HCT116 (cell line): ENCODE measurements around the gene NDUFC2. TPM values are rescaled to one million over a fixed set of nuclear protein-coding genes. Genes with fewer than 3 reads are reported as not detected.

ENCODE experiments used
- ATAC-seq: fragments of 200-7000 bp; cut with Tn5 transposase; 2 replicates; pipeline ENCODE4 v1.9.1; 2020; ENCODE audit warnings: mild to moderate bottlenecking, moderate library complexity
- BruUV-seq: library from RNA; stranded (reverse); fragments of 400-500 nt; replicated peaks from 2 replicates; lab custom pipeline; 2021; lab: Mats Ljungman, UMichigan
- CTCF ChIA-PET: fragments of 300-600 bp; sonication (Branson Sonifier 250); formaldehyde crosslinking; loops from one replicate; lab custom pipeline; 2021; ENCODE audit warnings: antibody characterized with exemption; lab: Charles Lee
- POLR2A ChIA-PET: fragments of 300-600, 350-600 bp; sonication (Branson Sonifier 250); formaldehyde crosslinking; loops from one replicate; lab custom pipeline; 2021; ENCODE audit warnings: antibody characterized with exemption; lab: Charles Lee
- RAD21 ChIA-PET, 2 experiments: fragments of 300-600 bp; sonication (Branson Sonifier 250); formaldehyde crosslinking; loops; one replicate each; lab custom pipeline; 2023; ENCODE audit warnings: low total read pairs in 2 of 2; ENCODE audit not compliant: uncharacterized antibody in 2 of 2, unreplicated experiment in 2 of 2, low non-redundant PET in 1 of 2; lab: Charles Lee
- DNase-seq: peaks from one replicate; pipeline ENCODE4 v3.0.0-alpha.2; 2010; ENCODE audit warnings: low read depth, low spot score
- H2AFZ ChIP-seq: fragments of 200-600 bp; shearing (Covaris generic), sonication (generic); 2 replicates; pipeline ENCODE4 v1.6.1; 2017; ENCODE audit warnings: low read depth, mixed run types, mixed read lengths, antibody characterized with exemption, low read length; ENCODE audit not compliant: poor library complexity, severe bottlenecking
- H3K27ac ChIP-seq: 2 replicates; pipeline ENCODE4 v1.5.1; 2012; ENCODE audit warnings: low read depth, low read length
- H3K27me3 ChIP-seq: fragments of 200-600 bp; sonication (generic); 2 replicates; pipeline ENCODE4 v1.6.1; 2016; ENCODE audit warnings: mixed run types, low read length, mixed read lengths; ENCODE audit not compliant: insufficient read depth
- H3K36me3 ChIP-seq, 2 experiments: fragments of 200-500 bp in 1 of 2; fragments of 200-600 bp in 1 of 2; sonication (Bioruptor generic) in 1 of 2; sonication (generic) in 1 of 2; 2 replicates each; pipeline versions ENCODE4 v1.5.1 to v1.6.1; 2014 to 2016; ENCODE audit warnings: low read length in 2 of 2, inconsistent platforms in 1 of 2, mixed read lengths in 1 of 2, mixed run types in 1 of 2; ENCODE audit not compliant: insufficient read depth in 2 of 2, control insufficient read depth in 1 of 2
- H3K4me1 ChIP-seq, 2 experiments: fragments of 200-600 bp in 1 of 2; sonication (generic) in 1 of 2; 2 replicates each; pipeline versions ENCODE4 v1.5.1 to v1.6.1; 2012 to 2017; ENCODE audit warnings: low read length in 2 of 2, inconsistent platforms in 1 of 2, mild to moderate bottlenecking in 1 of 2, mixed read lengths in 1 of 2, mixed run types in 1 of 2, moderate library complexity in 1 of 2; ENCODE audit not compliant: insufficient read depth in 2 of 2, control insufficient read depth in 1 of 2
- H3K4me2 ChIP-seq: fragments of 200-600 bp; sonication (generic); 2 replicates; pipeline ENCODE4 v1.6.1; 2017; ENCODE audit warnings: mixed run types, low read length, mixed read lengths
- H3K4me3 ChIP-seq, 2 experiments: fragments of 200-600 bp in 1 of 2; sonication (generic) in 1 of 2; replicated peaks in 1 of 2; 2 replicates each; pipeline ENCODE4 v1.5.1; 2011 to 2016; ENCODE audit warnings: low read length in 2 of 2, control low read depth in 1 of 2, low read depth in 1 of 2, mild to moderate bottlenecking in 1 of 2, mixed read lengths in 1 of 2, mixed run types in 1 of 2
- H3K79me2 ChIP-seq: fragments of 200-600 bp; sonication (generic); 2 replicates; pipeline ENCODE4 v1.6.1; 2017; ENCODE audit warnings: mild to moderate bottlenecking, mixed run types, low read length, moderate library complexity, mixed read lengths; ENCODE audit not compliant: insufficient read depth
- H3K9ac ChIP-seq: fragments of 200-600 bp; sonication (generic); 2 replicates; pipeline ENCODE4 v1.6.1; 2016; ENCODE audit warnings: low read length, mixed read lengths
- H3K9me2 ChIP-seq: fragments of 200-600 bp; sonication (generic), shearing (Covaris generic); 2 replicates; pipeline ENCODE4 v1.6.1; 2017; ENCODE audit warnings: mixed run types, mild to moderate bottlenecking, moderate library complexity; ENCODE audit not compliant: insufficient read depth
- H3K9me3 ChIP-seq, 2 experiments: fragments of 200-500 bp in 1 of 2; fragments of 200-600 bp in 1 of 2; sonication (Bioruptor generic) in 1 of 2; sonication (generic) in 1 of 2; 2 replicates each; pipeline ENCODE4 v1.6.1; 2014 to 2017; ENCODE audit warnings: low read length in 2 of 2, mixed read lengths in 2 of 2, inconsistent platforms in 1 of 2, low read depth in 1 of 2, mild to moderate bottlenecking in 1 of 2, mixed run types in 1 of 2, moderate library complexity in 1 of 2; ENCODE audit not compliant: control insufficient read depth in 1 of 2, insufficient read depth in 1 of 2
- H4K20me1 ChIP-seq: fragments of 200-600 bp; sonication (generic), shearing (Covaris generic); 2 replicates; pipeline ENCODE4 v1.6.1; 2017; ENCODE audit warnings: mixed run types, mild to moderate bottlenecking, moderate library complexity; ENCODE audit not compliant: insufficient read depth
- ATF3 ChIP-seq: IDR thresholded peaks from 2 replicates; pipeline ENCODE4 v1.6.1; 2012
- CBX3 ChIP-seq: IDR thresholded peaks from 2 replicates; pipeline ENCODE4 v1.6.1; 2012; ENCODE audit warnings: low read depth
- CEBPB ChIP-seq: IDR thresholded peaks from 2 replicates; pipeline ENCODE4 v1.6.1; 2012; ENCODE audit warnings: low read depth
- CTCF ChIP-seq, 3 experiments: fragments of 200-600 bp in 1 of 3; sonication (generic) in 1 of 3; IDR thresholded peaks in 2 of 3; conservative IDR thresholded peaks in 1 of 3; 2 replicates each; pipeline ENCODE4 v1.5.1; 2012 to 2017; ENCODE audit warnings: low read depth in 2 of 3, low read length in 2 of 3, antibody characterized with exemption in 1 of 3, borderline replicate concordance in 1 of 3, control low read depth in 1 of 3, mild to moderate bottlenecking in 1 of 3, mixed read lengths in 1 of 3, mixed run types in 1 of 3, moderate library complexity in 1 of 3; ENCODE audit not compliant: insufficient read depth in 1 of 3
- EGR1 ChIP-seq: IDR thresholded peaks from 2 replicates; pipeline ENCODE4 v1.6.1; 2012; ENCODE audit warnings: low read depth
- EZH2phosphoT487 ChIP-seq: fragments of 200-600 bp; IDR thresholded peaks from 2 replicates; pipeline ENCODE4 v1.6.1; 2018; ENCODE audit warnings: antibody characterized with exemption, borderline replicate concordance
- JUND ChIP-seq: IDR thresholded peaks from 2 replicates; pipeline ENCODE4 v1.6.1; 2012
- POLR2A ChIP-seq: IDR thresholded peaks from 2 replicates; pipeline ENCODE4 v1.7.0; 2011; ENCODE audit warnings: borderline replicate concordance; ENCODE audit not compliant: insufficient read depth, insufficient read length; ENCODE audit errors: extremely low read depth
- POLR2AphosphoS5 ChIP-seq: IDR thresholded peaks from 2 replicates; pipeline ENCODE4 v1.6.1; 2011; ENCODE audit warnings: mild to moderate bottlenecking, low read depth, low read length, moderate library complexity
- RAD21 ChIP-seq: IDR thresholded peaks from 2 replicates; pipeline ENCODE4 v1.6.1; 2012; ENCODE audit warnings: low read depth, mild to moderate bottlenecking
- SIN3A ChIP-seq: IDR thresholded peaks from 2 replicates; pipeline ENCODE4 v1.6.1; 2012; ENCODE audit warnings: low read depth
- SP1 ChIP-seq: IDR thresholded peaks from 2 replicates; pipeline ENCODE4 v1.6.1; 2012; ENCODE audit warnings: low read depth
- SRF ChIP-seq: IDR thresholded peaks from 2 replicates; pipeline ENCODE4 v1.6.1; 2012; ENCODE audit warnings: low read depth
- YY1 ChIP-seq: IDR thresholded peaks from 2 replicates; pipeline ENCODE4 v1.6.1; 2011; ENCODE audit warnings: low read length, low read depth, moderate library complexity, mild to moderate bottlenecking; ENCODE audit not compliant: insufficient replicate concordance; ENCODE audit errors: extremely low read depth
- ZNF274 ChIP-seq: fragments of 200-500 bp; sonication (Bioruptor generic); IDR thresholded peaks from 2 replicates; pipeline ENCODE4 v1.6.1; 2014; ENCODE audit warnings: mild to moderate bottlenecking, low read depth, low read length, inconsistent platforms
- intact Hi-C: fragments of 100-400 bp; cut with micrococcal nuclease; formaldehyde crosslinking; loops from 2 replicates; pipeline ENCODE4 v1.10.0; 2022
- total RNA-seq: library from RNA; stranded (reverse); gene quantifications from one replicate; pipeline ENCODE4 v1.2.1, GENCODE V29; 2021; ENCODE audit not compliant: unreplicated experiment
- TF ChIP-seq, protein P1 (sequence below): IDR thresholded peaks from 2 replicates; pipeline ENCODE4 v1.6.1; 2011; ENCODE audit warnings: mild to moderate bottlenecking, low read length, moderate library complexity; ENCODE audit not compliant: insufficient replicate concordance; ENCODE audit errors: extremely low read depth
- TF ChIP-seq, protein P2 (sequence below): IDR thresholded peaks from 2 replicates; pipeline ENCODE4 v1.6.1; 2012

Gene NDUFC2
- total RNA-seq, 1 experiment from 2014 or later = 225 TPM

DNA sequence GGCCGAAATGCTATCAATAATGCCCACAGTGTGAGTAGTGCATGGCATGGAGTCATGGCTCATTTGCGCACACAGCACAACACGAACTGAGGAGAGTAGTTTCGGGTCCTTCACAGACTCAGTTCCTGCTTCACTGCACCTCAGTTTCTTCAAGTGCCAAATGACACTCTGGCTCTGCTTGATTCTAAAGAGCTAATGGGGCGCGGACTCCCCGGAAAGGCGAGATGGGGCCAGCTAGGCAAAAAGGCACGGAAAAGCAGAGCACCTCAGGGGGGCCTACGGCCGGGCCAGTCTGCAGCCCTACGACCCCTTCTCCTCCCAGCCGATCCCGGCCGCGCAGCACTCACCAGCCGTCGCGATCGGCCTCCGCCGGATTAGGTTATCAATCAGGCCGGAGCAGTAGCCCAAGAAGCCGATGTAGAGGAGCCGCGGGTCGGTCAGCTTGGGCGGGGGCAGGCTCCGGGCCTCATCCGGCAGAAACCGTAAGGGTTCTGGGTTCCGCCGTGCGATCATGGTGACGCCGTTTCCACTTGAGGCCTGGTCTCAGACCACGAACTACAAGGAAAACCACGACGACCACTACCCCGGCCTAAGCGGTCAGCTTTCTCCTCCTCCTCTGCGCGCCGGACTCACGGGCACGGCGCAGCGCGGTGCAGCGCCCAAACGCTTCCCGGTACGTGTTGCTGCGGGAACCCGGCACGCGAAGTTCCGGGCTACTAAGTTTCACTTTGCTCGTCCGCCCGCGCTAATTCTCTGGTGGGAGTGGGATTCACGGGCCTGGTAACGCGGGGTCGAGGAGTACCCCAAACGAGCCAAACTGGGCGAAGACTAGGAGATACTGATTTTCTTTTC, at the start of gene NDUFC2 (continued):
- TF ChIP-seq, protein P1, sequence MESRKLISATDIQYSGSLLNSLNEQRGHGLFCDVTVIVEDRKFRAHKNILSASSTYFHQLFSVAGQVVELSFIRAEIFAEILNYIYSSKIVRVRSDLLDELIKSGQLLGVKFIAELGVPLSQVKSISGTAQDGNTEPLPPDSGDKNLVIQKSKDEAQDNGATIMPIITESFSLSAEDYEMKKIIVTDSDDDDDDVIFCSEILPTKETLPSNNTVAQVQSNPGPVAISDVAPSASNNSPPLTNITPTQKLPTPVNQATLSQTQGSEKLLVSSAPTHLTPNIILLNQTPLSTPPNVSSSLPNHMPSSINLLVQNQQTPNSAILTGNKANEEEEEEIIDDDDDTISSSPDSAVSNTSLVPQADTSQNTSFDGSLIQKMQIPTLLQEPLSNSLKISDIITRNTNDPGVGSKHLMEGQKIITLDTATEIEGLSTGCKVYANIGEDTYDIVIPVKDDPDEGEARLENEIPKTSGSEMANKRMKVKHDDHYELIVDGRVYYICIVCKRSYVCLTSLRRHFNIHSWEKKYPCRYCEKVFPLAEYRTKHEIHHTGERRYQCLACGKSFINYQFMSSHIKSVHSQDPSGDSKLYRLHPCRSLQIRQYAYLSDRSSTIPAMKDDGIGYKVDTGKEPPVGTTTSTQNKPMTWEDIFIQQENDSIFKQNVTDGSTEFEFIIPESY = no peak
- TF ChIP-seq, protein P2, sequence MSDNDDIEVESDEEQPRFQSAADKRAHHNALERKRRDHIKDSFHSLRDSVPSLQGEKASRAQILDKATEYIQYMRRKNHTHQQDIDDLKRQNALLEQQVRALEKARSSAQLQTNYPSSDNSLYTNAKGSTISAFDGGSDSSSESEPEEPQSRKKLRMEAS = peak; percentile 90
- TF ChIP-seq SP1 (peak; percentile 66), EGR1 (no peak; the same call in 1 of the 2 replicates), EZH2phosphoT487 (no peak)

DNA sequence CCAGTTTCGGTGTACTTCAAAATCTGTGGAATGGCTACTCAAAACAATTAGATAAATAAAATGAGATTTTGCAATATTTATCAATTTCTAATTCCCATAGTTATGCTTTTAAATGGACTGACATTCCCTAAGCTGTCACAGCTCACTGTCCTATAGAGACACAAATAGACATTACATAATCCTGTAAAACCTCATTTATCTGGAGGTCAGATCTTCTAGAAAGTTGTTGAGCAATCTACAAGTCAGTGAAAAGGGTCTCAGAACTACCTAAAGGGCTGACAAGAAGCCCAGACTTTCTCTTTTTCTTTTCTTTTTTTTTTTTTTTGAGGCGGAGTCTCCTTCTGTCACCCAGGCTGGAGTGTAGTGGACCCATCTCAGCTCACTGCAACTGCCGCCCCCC, 47.7 kb upstream of the NDUFC2 start:
- intact Hi-C loops = no loop called here
- Histone ChIP-seq H3K27ac (no peak overlapping the region), H3K4me3 (no peak overlapping the region), H4K20me1 (no peaks in the 10 kb centered on the region), H2AFZ (no peak overlapping the region), H3K4me1 (no peaks in the 10 kb centered on the region), H3K79me2 (peaks cover 15% of the 10 kb centered on the region), H3K9ac (no peak overlapping the region), H3K36me3 (peaks cover 0 to 5% of the 10 kb centered on the region in 2 experiments; a peak in 1 of 4 replicates), H3K4me2 (no peak overlapping the region), H3K9me3 (no peaks in the 10 kb centered on the region), H3K27me3 (no peaks in the 10 kb centered on the region), H3K9me2 (no peaks in the 10 kb centered on the region)
- ATAC-seq (no peak), DNase-seq (no peak)
- ChIA-PET RAD21 (no interaction called here), CTCF (no interaction called here), POLR2A (no interaction called here)
- BruUV-seq = no TSS peak
- TF ChIP-seq SP1 (no peak), SRF (no peak), CBX3 (no peak), SIN3A (no peak), EGR1 (no peak), ATF3 (no peak), ZNF274 (no peak), RAD21 (no peak), CEBPB (no peak), CTCF (IDR thresholded peaks at IDR 0.05 in 2 of 3, conservative IDR thresholded peaks at IDR 0.05 in 1 of 3; ENCODE audit: borderline replicate concordance in 1 of 3, insufficient read depth in 1 of 3, low read depth in 2 of 3, low read length in 2 of 3) (no peak), POLR2AphosphoS5 (no peak), EZH2phosphoT487 (no peak), POLR2A (no peak), JUND (no peak), YY1 (no peak)
- TF ChIP-seq, protein P1 = no peak
- TF ChIP-seq, protein P2 = no peak
